RWPE2 (cell line): ENCODE data around the gene CAMK1.

ENCODE experiments used
- ATAC-seq: fragments of 200-7000 bp; cut with Tn5 transposase; 3 replicates; pipeline ENCODE4 v1.9.1; 2021; ENCODE audit warnings: low read depth
- DNase-seq: peaks from one replicate; pipeline ENCODE4 v3.0.0-alpha.2; 2020; ENCODE audit warnings: low spot score
- H3K27ac ChIP-seq: fragments of 450-650 bp; 2 replicates; pipeline ENCODE4 v1.5.1; 2017; ENCODE audit warnings: mild to moderate bottlenecking; ENCODE audit not compliant: poor library complexity, severe bottlenecking
- H3K27me3 ChIP-seq: fragments of 250-450 bp; sonication (Bioruptor Pico); 2 replicates; pipeline ENCODE4 v1.5.1; 2021; ENCODE audit warnings: mild to moderate bottlenecking, moderate library complexity; ENCODE audit not compliant: insufficient read depth, poor library complexity, severe bottlenecking
- H3K36me3 ChIP-seq: fragments of 250-450 bp; sonication (Bioruptor Pico); 2 replicates; pipeline ENCODE4 v1.5.1; 2020; ENCODE audit warnings: low read depth, mild to moderate bottlenecking, moderate library complexity
- H3K4me1 ChIP-seq: fragments of 250-450 bp; sonication (Bioruptor Pico); 2 replicates; pipeline ENCODE4 v1.5.1; 2021; ENCODE audit warnings: mild to moderate bottlenecking, moderate library complexity; ENCODE audit not compliant: insufficient read depth, poor library complexity, severe bottlenecking
- H3K4me3 ChIP-seq: fragments of 250-450 bp; sonication (Bioruptor Pico); 2 replicates; pipeline ENCODE4 v1.5.1; 2021; ENCODE audit warnings: mild to moderate bottlenecking, moderate library complexity; ENCODE audit not compliant: severe bottlenecking
- H3K9me3 ChIP-seq: fragments of 250-450 bp; sonication (Bioruptor Pico); 2 replicates; pipeline ENCODE4 v1.5.1; 2021; ENCODE audit warnings: mild to moderate bottlenecking, moderate library complexity; ENCODE audit not compliant: severe bottlenecking
- CTCF ChIP-seq: fragments of 450-650 bp; IDR thresholded peaks from one replicate; pipeline ENCODE4 v1.5.1; 2017; ENCODE audit warnings: mild to moderate bottlenecking, moderate library complexity; ENCODE audit not compliant: poor library complexity, severe bottlenecking

CAMK1 gene

DNA sequence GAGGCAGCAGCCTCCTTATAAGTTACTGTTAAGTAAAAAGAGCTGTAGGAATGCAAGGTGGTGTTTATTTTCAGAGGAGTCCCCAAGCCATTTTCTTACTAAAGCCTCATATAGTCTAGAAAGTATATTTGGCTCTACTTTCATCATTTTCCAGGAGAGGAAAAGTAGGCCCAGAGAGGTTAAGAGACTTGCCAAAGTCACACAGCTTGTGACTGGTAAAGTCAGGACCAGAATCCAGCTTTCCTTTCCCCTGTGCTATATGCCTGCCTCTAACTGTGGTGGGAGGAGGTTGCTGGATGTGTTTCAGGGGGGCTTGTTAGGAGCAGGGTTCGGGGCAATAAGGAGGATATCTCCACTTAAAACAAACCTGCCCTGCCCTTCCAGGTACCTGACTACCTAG lies 27.2 kb downstream of the CAMK1 start:
- no peak for TF ChIP-seq CTCF
- Histone ChIP-seq H3K27me3 (no peaks in the 10 kb centered on the region), H3K27ac (no peak overlapping the region), H3K4me1 (no peaks in the 10 kb centered on the region), H3K9me3 (no peaks in the 10 kb centered on the region), H3K36me3 (peaks cover 95% of the 10 kb centered on the region), H3K4me3 (no peak overlapping the region)
- no peak for ATAC-seq
- DNase-seq: no peak

DNA sequence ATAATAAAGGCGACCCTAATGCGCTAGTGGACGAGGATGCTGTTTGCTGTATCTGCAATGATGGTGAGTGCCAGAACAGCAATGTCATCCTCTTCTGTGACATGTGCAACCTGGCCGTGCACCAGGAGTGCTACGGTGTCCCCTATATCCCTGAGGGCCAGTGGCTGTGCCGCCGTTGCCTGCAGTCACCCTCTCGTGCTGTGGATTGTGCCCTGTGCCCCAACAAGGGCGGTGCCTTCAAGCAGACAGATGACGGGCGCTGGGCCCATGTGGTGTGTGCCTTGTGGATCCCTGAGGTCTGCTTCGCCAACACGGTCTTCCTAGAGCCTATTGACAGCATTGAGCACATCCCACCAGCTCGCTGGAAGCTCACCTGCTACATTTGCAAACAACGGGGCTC lies 30.6 kb downstream of the CAMK1 start:
- no peak for TF ChIP-seq CTCF
- DNase-seq: no peak
- ATAC-seq: no peak; the same call in 2 of the 3 replicates
- H3K36me3 ChIP-seq: peaks cover 93% of the 10 kb centered on the region
- H3K4me1 ChIP-seq: no peaks in the 10 kb centered on the region
- H3K27me3 ChIP-seq: no peaks in the 10 kb centered on the region
- no peak overlapping the region for H3K4me3 ChIP-seq
- H3K9me3 ChIP-seq: no peaks in the 10 kb centered on the region
- no peak overlapping the region for H3K27ac ChIP-seq

GRCh38 chr3:9736831-9737230 lies 32.9 kb downstream of the CAMK1 start:
- no peak overlapping the region for H3K4me3 ChIP-seq
- peaks cover 70% of the 10 kb centered on the region for H3K36me3 ChIP-seq
- ATAC-seq: no peak

GRCh38 chr3:9732740-9733115 lies 37.0 kb downstream of the CAMK1 start:
- ATAC-seq: no peak; the same call in 2 of the 3 replicates
- no peak for DNase-seq
- Histone ChIP-seq H3K36me3 (peaks cover 29% of the 10 kb centered on the region), H3K27ac (no peak overlapping the region), H3K4me3 (peak overlapping the region; percentile 65), H3K27me3 (no peaks in the 10 kb centered on the region), H3K4me1 (no peaks in the 10 kb centered on the region), H3K9me3 (no peaks in the 10 kb centered on the region)
- no peak for TF ChIP-seq CTCF

More at GRCh38 chr3:9736831-9737230, 32.9 kb downstream of the CAMK1 start:
- no peaks in the 10 kb centered on the region for H3K27me3 ChIP-seq
- no peak overlapping the region for H3K27ac ChIP-seq
- no peak for TF ChIP-seq CTCF
- H3K4me1 ChIP-seq: no peaks in the 10 kb centered on the region
- no peak for DNase-seq
- H3K9me3 ChIP-seq: no peaks in the 10 kb centered on the region

- no peaks in the 10 kb centered on the region for H3K4me1 ChIP-seq
- DNase-seq (no peak), ATAC-seq (no peak)
- peaks cover 23% of the 10 kb centered on the region for H3K36me3 ChIP-seq
- no peaks in the 10 kb centered on the region for H3K9me3 ChIP-seq
- TF ChIP-seq CTCF: no peak
- peak overlapping the region; percentile 70 for H3K27ac ChIP-seq
- H3K27me3 ChIP-seq: no peaks in the 10 kb centered on the region
- peak overlapping the region; percentile 65 for H3K4me3 ChIP-seq
Measured at GRCh38 chr3:9732080-9732739, 37.5 kb downstream of the CAMK1 start.
